Psoas muscle (tissue), 8 donors: ENCODE measurements around the gene HOXD13. TPM values are rescaled to one million over a fixed set of nuclear protein-coding genes. Genes with fewer than 3 reads are reported as not detected.

Experiments used
- ATAC-seq, 4 donors: fragments of 200-7000 bp; cut with Tn5 transposase; one replicate each; pipeline ENCODE4 v1.9.1; 2020; ENCODE audit warnings: moderate library complexity in 3 of 4, mild to moderate bottlenecking in 2 of 4
- DNase-seq, 2 donors: peaks; one replicate each; pipeline ENCODE4 v3.0.0-alpha.2; 2020
- H3K27ac ChIP-seq: fragments of 200-600 bp; one replicate; pipeline ENCODE4 v1.8.0; 2022
- H3K27me3 ChIP-seq, 3 donors: fragments of 200-600 bp in 1 of 3; one replicate each; pipeline versions ENCODE4 v1.6.1 to v1.8.0; 2013 to 2022; ENCODE audit warnings: low read length in 2 of 3, mild to moderate bottlenecking in 2 of 3, moderate library complexity in 1 of 3; ENCODE audit not compliant: insufficient read depth in 3 of 3
- H3K36me3 ChIP-seq, 2 donors: fragments of 200-600 bp in 1 of 2; one replicate each; pipeline versions ENCODE4 v1.6.1 to v1.8.0; 2013 to 2022; ENCODE audit warnings: low read depth in 1 of 2, mild to moderate bottlenecking in 1 of 2, moderate library complexity in 1 of 2; ENCODE audit not compliant: insufficient read depth in 1 of 2
- H3K4me1 ChIP-seq: fragments of 200-600 bp; one replicate; pipeline ENCODE4 v1.8.0; 2022
- H3K4me3 ChIP-seq: fragments of 200-600 bp; one replicate; pipeline ENCODE4 v1.8.0; 2022; ENCODE audit warnings: mild to moderate bottlenecking
- H3K9me3 ChIP-seq: fragments of 200-600 bp; one replicate; pipeline ENCODE4 v1.8.0; 2022
- CTCF ChIP-seq: fragments of 200-600 bp; IDR thresholded peaks from one replicate; pipeline ENCODE4 v1.8.0; 2022; ENCODE audit warnings: antibody characterized with exemption
- WGBS, 3 donors: extraction: QIAGEN DNeasy Blood & Tissue Kit; methylation state at CpG; one replicate each; pipeline versions ENCODE4 v1.1.6 to v1.1.7; 2013; 5-methylcytosine and 5-hydroxymethylcytosine counted together
- intact Hi-C, 2 donors: fragments of 100-400 bp; cut with DNase I; formaldehyde crosslinking; loops; one replicate each; pipeline versions ENCODE4 v1.11.0 to v1.14.2; 2022
- polyA plus RNA-seq, 3 donors: library from polyadenylated mRNA; stranded (reverse); fragments of 200-250 nt; gene quantifications; one replicate each; pipeline ENCODE4 v1.2.3, GENCODE V29; 2013
- total RNA-seq, 4 donors: library from RNA; stranded (reverse); fragmentation: NEBNext Ultra II Directional in 2 of 4; extraction: Animal tissue kit (Norgen Biotek cat#: 25700) in 2 of 4; gene quantifications; one replicate each; pipeline versions ENCODE4 v1.2.1 to v1.2.4, GENCODE V29; 2021 to 2023
- donor health status: healthy with polysubstance abuse.
- donor health status: DM: no; HTN: no; CAD: no; lungs with moderate emphysema.
- donor health status: Bipolar disorder and iron deficiency.
- donor health status: healthy.
- donor health status: DM: yes; HTN: yes; CAD: no.
- donor health status: DM: no; HTN: no; CAD: no.
- donor health status: DM: no; HTN: no; CAD: no.
- donor health status: DM: yes; HTN: yes; CAD: no.

The HOXD13 gene
- total and polyA plus RNA-seq, 7 donors = 0.01 TPM; not detected in 6

- WGBS, 3 donors = 31 to 32% (median 32%) methylated on average over 7 of the region's 7 CpGs
- H3K9me3 ChIP-seq = no peaks in the 10 kb centered on the region
- no peak for ATAC-seq
- DNase-seq = no peak
- no peak overlapping the region for H3K4me3 ChIP-seq
- no peaks in the 10 kb centered on the region for H3K36me3 ChIP-seq
- H3K4me1 ChIP-seq = peaks cover 4% of the 10 kb centered on the region
- H3K27ac ChIP-seq = no peak overlapping the region
- H3K27me3 ChIP-seq = peaks cover 2 to 99% (median 64%) of the 10 kb centered on the region in 3 donors
- intact Hi-C loops = loop anchor here in 1 of 2 donors (5.0 kb wide), 1 partner anchor 33 kb away; no protein-coding TSS in a partner anchor
- TF ChIP-seq CTCF = no peak
Observed at GRCh38 chr2:176110415-176111308, 18.1 kb downstream of the HOXD13 start.

GRCh38 chr2:176111309-176111663 is 18.8 kb downstream of the HOXD13 start:
- H3K4me1 ChIP-seq = peaks cover 5% of the 10 kb centered on the region
- ATAC-seq = peak in 3 of 4 donors; percentile 36 to 54 (median 43)
- 4% methylated on average over 16 of the region's 16 CpGs for WGBS, 3 donors
- no peak overlapping the region for H3K4me3 ChIP-seq
- no peak overlapping the region for H3K27ac ChIP-seq
- H3K27me3 ChIP-seq = peaks cover 2 to 99% (median 64%) of the 10 kb centered on the region in 3 donors
- no peaks in the 10 kb centered on the region for H3K9me3 ChIP-seq
- peak; percentile 60 for TF ChIP-seq CTCF
- intact Hi-C loops = loop anchor here in 1 of 2 donors (5.0 kb wide), 1 partner anchor 34 kb away; no protein-coding TSS in a partner anchor
- no peaks in the 10 kb centered on the region for H3K36me3 ChIP-seq
- no peak for DNase-seq

- peaks cover 4 to 99% (median 66%) of the 10 kb centered on the region in 3 donors for H3K27me3 ChIP-seq
- intact Hi-C loops = loop anchor here in 1 of 2 donors (5.0 kb wide), 1 partner anchor 35 kb away; no protein-coding TSS in a partner anchor
- TF ChIP-seq CTCF = no peak
- H3K27ac ChIP-seq = no peak overlapping the region
- ATAC-seq (no peak), DNase-seq (no peak)
- H3K36me3 ChIP-seq = no peaks in the 10 kb centered on the region
- no peaks in the 10 kb centered on the region for H3K9me3 ChIP-seq
- peaks cover 6% of the 10 kb centered on the region for H3K4me1 ChIP-seq
- H3K4me3 ChIP-seq = no peak overlapping the region
- 10 to 13% (median 12%) methylated on average over 29 of the region's 29 CpGs for WGBS, 3 donors
Observed at GRCh38 chr2:176111846-176112374, 19.4 kb downstream of the HOXD13 start.

GRCh38 chr2:176112375-176113302 is 20.1 kb downstream of the HOXD13 start:
- Histone ChIP-seq H3K9me3 (no peaks in the 10 kb centered on the region), H3K27ac (no peak overlapping the region), H3K4me1 (peaks cover 2% of the 10 kb centered on the region), H3K27me3 (peaks cover 4 to 100% (median 68%) of the 10 kb centered on the region in 3 donors), H3K36me3 (no peaks in the 10 kb centered on the region), H3K4me3 (no peak overlapping the region)
- TF ChIP-seq CTCF = no peak
- intact Hi-C loops = loop anchor here in 1 of 2 donors (5.0 kb wide), 1 partner anchor 35 kb away; no protein-coding TSS in a partner anchor
- DNase-seq (no peak), ATAC-seq (no peak)
- 29 to 30% (median 29%) methylated on average over 39 to 40 of the region's 40 CpGs for WGBS, 3 donors
